Skeletal muscle satellite cell (primary cell): ENCODE results near the gene S100A9.

Experiments used
- H3K27me3 ChIP-seq: 2 replicates; pipeline ENCODE4 v1.7.0; 2013; ENCODE audit warnings: low read length; ENCODE audit not compliant: control insufficient read depth, insufficient read depth
- H3K36me3 ChIP-seq: 2 replicates; pipeline ENCODE4 v1.7.0; 2013; ENCODE audit warnings: mild to moderate bottlenecking, control low read depth, low read length; ENCODE audit not compliant: insufficient read depth
- H3K4me1 ChIP-seq: 2 replicates; pipeline ENCODE4 v1.7.0; 2013; ENCODE audit warnings: low read length; ENCODE audit not compliant: control insufficient read depth, insufficient read depth
- H3K4me2 ChIP-seq: 2 replicates; pipeline ENCODE4 v1.7.0; 2013; ENCODE audit warnings: mild to moderate bottlenecking, low read length
- H3K4me3 ChIP-seq: 2 replicates; pipeline ENCODE4 v1.7.0; 2013; ENCODE audit warnings: low read length
- H3K9ac ChIP-seq: 2 replicates; pipeline ENCODE4 v1.7.0; 2013; ENCODE audit warnings: mild to moderate bottlenecking, low read depth, low read length, moderate library complexity
- H3K9me3 ChIP-seq: replicated peaks from 2 replicates; pipeline ENCODE4 v1.7.0; 2013; ENCODE audit warnings: mild to moderate bottlenecking, control low read depth, low read length

The S100A9 gene

GRCh38 chr1:153364766-153365666, 7.4 kb downstream of the S100A9 start:
- H3K4me1 ChIP-seq, result no peaks in the 10 kb centered on the region
- no peak overlapping the region for H3K4me3 ChIP-seq
- H3K9ac ChIP-seq, result no peak overlapping the region
- H3K27me3 ChIP-seq, result peaks cover 50% of the 10 kb centered on the region
- no peaks in the 10 kb centered on the region for H3K9me3 ChIP-seq
- no peaks in the 10 kb centered on the region for H3K36me3 ChIP-seq
- H3K4me2 ChIP-seq, result no peak overlapping the region

GRCh38 chr1:153365696-153366095, 8.0 kb downstream of the S100A9 start:
- Histone ChIP-seq H3K4me1 (no peaks in the 10 kb centered on the region), H3K9me3 (no peaks in the 10 kb centered on the region), H3K27me3 (peaks cover 50% of the 10 kb centered on the region), H3K4me3 (no peak overlapping the region), H3K36me3 (no peaks in the 10 kb centered on the region), H3K4me2 (no peak overlapping the region), H3K9ac (no peak overlapping the region)

- H3K4me1 ChIP-seq, result no peaks in the 10 kb centered on the region
Measured at GRCh38 chr1:153366261-153366660, 8.6 kb downstream of the S100A9 start.

GRCh38 chr1:153367090-153367489, 9.4 kb downstream of the S100A9 start:
- H3K4me3 ChIP-seq, result no peak overlapping the region
- no peaks in the 10 kb centered on the region for H3K9me3 ChIP-seq
- no peaks in the 10 kb centered on the region for H3K4me1 ChIP-seq
- H3K36me3 ChIP-seq, result no peaks in the 10 kb centered on the region
- H3K9ac ChIP-seq, result no peak overlapping the region
- no peak overlapping the region for H3K4me2 ChIP-seq
- peaks cover 43% of the 10 kb centered on the region for H3K27me3 ChIP-seq

More at GRCh38 chr1:153366261-153366660, 8.6 kb downstream of the S100A9 start:
- Histone ChIP-seq H3K4me2 (no peak overlapping the region), H3K4me3 (no peak overlapping the region), H3K9me3 (no peaks in the 10 kb centered on the region), H3K36me3 (no peaks in the 10 kb centered on the region), H3K27me3 (peaks cover 46% of the 10 kb centered on the region), H3K9ac (no peak overlapping the region)

- Histone ChIP-seq H3K9me3 (no peaks in the 10 kb centered on the region), H3K27me3 (peaks cover 33% of the 10 kb centered on the region), H3K4me2 (no peak overlapping the region), H3K36me3 (no peaks in the 10 kb centered on the region), H3K9ac (no peak overlapping the region), H3K4me3 (no peak overlapping the region), H3K4me1 (no peaks in the 10 kb centered on the region)
Measured at GRCh38 chr1:153368495-153368894, 10.8 kb downstream of the S100A9 start.

- Histone ChIP-seq H3K4me1 (no peaks in the 10 kb centered on the region), H3K4me2 (no peak overlapping the region), H3K9me3 (no peaks in the 10 kb centered on the region), H3K9ac (no peak overlapping the region), H3K27me3 (peaks cover 20% of the 10 kb centered on the region), H3K36me3 (no peaks in the 10 kb centered on the region), H3K4me3 (no peak overlapping the region)
Measured at GRCh38 chr1:153370146-153370545, 12.5 kb downstream of the S100A9 start.

- no peaks in the 10 kb centered on the region for H3K9me3 ChIP-seq
- H3K4me2 ChIP-seq, result no peak overlapping the region
- peaks cover 18% of the 10 kb centered on the region for H3K27me3 ChIP-seq
- no peak overlapping the region for H3K4me3 ChIP-seq
- no peak overlapping the region for H3K9ac ChIP-seq
- H3K4me1 ChIP-seq, result no peaks in the 10 kb centered on the region
- H3K36me3 ChIP-seq, result no peaks in the 10 kb centered on the region
Measured at GRCh38 chr1:153371231-153371630, 13.6 kb downstream of the S100A9 start.

GRCh38 chr1:153372571-153372970, 14.9 kb downstream of the S100A9 start:
- Histone ChIP-seq H3K9me3 (no peaks in the 10 kb centered on the region), H3K27me3 (peaks cover 9% of the 10 kb centered on the region), H3K4me2 (no peak overlapping the region), H3K4me1 (no peaks in the 10 kb centered on the region), H3K9ac (no peak overlapping the region), H3K36me3 (no peaks in the 10 kb centered on the region), H3K4me3 (no peak overlapping the region)

- Histone ChIP-seq H3K27me3 (peaks cover 7% of the 10 kb centered on the region), H3K36me3 (no peaks in the 10 kb centered on the region), H3K4me1 (no peaks in the 10 kb centered on the region), H3K4me2 (no peak overlapping the region), H3K4me3 (no peak overlapping the region), H3K9me3 (no peaks in the 10 kb centered on the region), H3K9ac (no peak overlapping the region)
Measured at GRCh38 chr1:153374071-153374470, 16.4 kb downstream of the S100A9 start.

- no peak within 1 kb of the TSS for H3K9ac ChIP-seq
- H3K36me3 ChIP-seq, result no peaks in the 10 kb centered on the region
- no peaks in the 10 kb centered on the region for H3K4me1 ChIP-seq
Measured at GRCh38 chr1:153375511-153375910, 17.9 kb downstream of the S100A9 start, which contains the start of gene S100A12. Gene S100A12, minus strand, starts transcription at chr1:153375621. Its CDS starts 1,029 bp downstream, at chr1:153374592.

GRCh38 chr1:153379591-153379990, 21.9 kb downstream of the S100A9 start:
- Histone ChIP-seq H3K9ac (no peak overlapping the region), H3K27me3 (peaks cover 3% of the 10 kb centered on the region), H3K36me3 (no peaks in the 10 kb centered on the region), H3K9me3 (no peaks in the 10 kb centered on the region), H3K4me3 (no peak overlapping the region), H3K4me1 (no peaks in the 10 kb centered on the region), H3K4me2 (no peak overlapping the region)

More at GRCh38 chr1:153375511-153375910, 17.9 kb downstream of the S100A9 start, which contains the start of gene S100A12:
- no peak within 1 kb of the TSS for H3K4me3 ChIP-seq
- no peak within 1 kb of the TSS for H3K4me2 ChIP-seq
- H3K27me3 ChIP-seq, result peaks cover 7% of the 10 kb centered on the region
- H3K9me3 ChIP-seq, result no peaks in the 10 kb centered on the region

GRCh38 chr1:153380711-153381110, 23.1 kb downstream of the S100A9 start:
- Histone ChIP-seq H3K9me3 (no peaks in the 10 kb centered on the region), H3K4me2 (no peak overlapping the region), H3K36me3 (no peaks in the 10 kb centered on the region), H3K4me1 (no peaks in the 10 kb centered on the region), H3K9ac (no peak overlapping the region), H3K27me3 (peaks cover 7% of the 10 kb centered on the region), H3K4me3 (no peak overlapping the region)
